NCI-H774 (cell line): ENCODE data around the gene RNPS1.
A peak's percentile ranks its signal among the peaks of the same experiment; 100 is the strongest.
"Not testable (repeated sequence)": the region's sequence is repeated elsewhere in the genome, so short reads cannot be mapped to it uniquely, and the experiment has no call there.

Experiments
- DNase-seq: peaks from one replicate; lab custom pipeline; 2025; lab: John Stamatoyannopoulos, UW

RNPS1 gene

GRCh38 chr16:2257726-2258125 is 10.2 kb downstream of the RNPS1 start:
- DNase-seq = no peak

GRCh38 chr16:2256531-2257140 is 11.3 kb downstream of the RNPS1 start:
- no peak for DNase-seq

GRCh38 chr16:2253293-2253692 is 14.6 kb downstream of the RNPS1 start:
- no peak for DNase-seq

- DNase-seq = no peak
These were observed 15.1 kb downstream of the RNPS1 start for GRCh38 chr16:2252806-2253148.

- DNase-seq = peak; percentile 78
These were observed 16.4 kb downstream of the RNPS1 start, which contains the start of gene ECI1 for GRCh38 chr16:2251296-2252111. Gene ECI1, minus strand, starts transcription at chr16:2251587. Its CDS starts 21 bp downstream, at chr16:2251566.

GRCh38 chr16:2250652-2251295 is 17.2 kb downstream of the RNPS1 start:
- DNase-seq = no peak

- DNase-seq = no peak
These were observed 21.5 kb downstream of the RNPS1 start for GRCh38 chr16:2246301-2246885.

GRCh38 chr16:2244926-2245795 is 22.8 kb downstream of the RNPS1 start:
- no peak for DNase-seq

GRCh38 chr16:2244301-2244700 is 23.6 kb downstream of the RNPS1 start:
- no peak for DNase-seq

- no peak for DNase-seq
These were observed 24.1 kb downstream of the RNPS1 start for GRCh38 chr16:2243781-2244180.

GRCh38 chr16:2243031-2243528 is 24.8 kb downstream of the RNPS1 start:
- DNase-seq = no peak

GRCh38 chr16:2242598-2242997 is 25.3 kb downstream of the RNPS1 start:
- DNase-seq = no peak

- not testable (repeated sequence) for DNase-seq
These were observed 27.6 kb downstream of the RNPS1 start for GRCh38 chr16:2240331-2240730.

GRCh38 chr16:2238838-2239675 is 28.9 kb downstream of the RNPS1 start:
- no peak for DNase-seq

GRCh38 chr16:2238150-2238837 is 29.6 kb downstream of the RNPS1 start:
- no peak for DNase-seq

- no peak for DNase-seq
These were observed 30.3 kb downstream of the RNPS1 start for GRCh38 chr16:2237493-2238149.

- DNase-seq = no peak
These were observed 30.8 kb downstream of the RNPS1 start for GRCh38 chr16:2237102-2237482.

- DNase-seq = no peak
These were observed 31.4 kb downstream of the RNPS1 start, which contains the start of gene DNASE1L2 for GRCh38 chr16:2236337-2237101. Gene DNASE1L2, plus strand, starts transcription at chr16:2236444. Its CDS starts 373 bp downstream, at chr16:2236817.
